Measurements from ENCODE around the gene JCHAIN.
A peak's percentile ranks its signal among the peaks of the same experiment; 100 is the strongest.
"Not testable (repeated sequence)": the region's sequence is repeated elsewhere in the genome, so short reads cannot be mapped to it uniquely, and the experiment has no call there.

The JCHAIN gene

GRCh38 chr4:70666369-70666768 is at the start of gene JCHAIN:
Gene JCHAIN (minus strand): TSS chr4:70666508. CDS start chr4:70666490, 18 bp downstream.
- DNase-seq, result no peak

- DNase-seq, result no peak
These were observed 48.8 kb upstream of the JCHAIN start for GRCh38 chr4:70715097-70715496.

- DNase-seq, result no peak
These were observed 48.0 kb upstream of the JCHAIN start for GRCh38 chr4:70714079-70714887.

GRCh38 chr4:70713453-70714078 is 47.3 kb upstream of the JCHAIN start:
- peak; percentile 25 for DNase-seq

- DNase-seq, result no peak
These were observed 46.5 kb upstream of the JCHAIN start for GRCh38 chr4:70712604-70713452.

- no peak for DNase-seq
These were observed 45.8 kb upstream of the JCHAIN start for GRCh38 chr4:70712150-70712549.

- no peak for DNase-seq
These were observed 45.3 kb upstream of the JCHAIN start for GRCh38 chr4:70711599-70711998.

GRCh38 chr4:70709611-70710205 is 43.4 kb upstream of the JCHAIN start:
- no peak for DNase-seq

- no peak for DNase-seq
These were observed 40.2 kb upstream of the JCHAIN start for GRCh38 chr4:70706516-70706915.

GRCh38 chr4:70706044-70706461 is 39.7 kb upstream of the JCHAIN start:
- DNase-seq, result no peak

GRCh38 chr4:70705183-70706043 is 39.1 kb upstream of the JCHAIN start:
- DNase-seq, result peak; percentile 88

- no peak for DNase-seq
These were observed 38.5 kb upstream of the JCHAIN start for GRCh38 chr4:70704931-70705182.

- peak; percentile 90 for DNase-seq
These were observed 38.1 kb upstream of the JCHAIN start for GRCh38 chr4:70704215-70704930.

GRCh38 chr4:70703619-70704214 is 37.4 kb upstream of the JCHAIN start:
- peak; percentile 24 for DNase-seq

GRCh38 chr4:70702592-70702991 is 36.3 kb upstream of the JCHAIN start:
- DNase-seq, result not testable (repeated sequence)

- DNase-seq, result no peak
These were observed 35.0 kb upstream of the JCHAIN start for GRCh38 chr4:70701271-70701670.

GRCh38 chr4:70700712-70701111 is 34.4 kb upstream of the JCHAIN start:
- no peak for DNase-seq

- not testable (repeated sequence) for DNase-seq
These were observed 32.1 kb upstream of the JCHAIN start for GRCh38 chr4:70698435-70698834.

GRCh38 chr4:70694633-70695032 is 28.3 kb upstream of the JCHAIN start:
- not testable (repeated sequence) for DNase-seq

GRCh38 chr4:70691661-70692060 is 25.4 kb upstream of the JCHAIN start:
- DNase-seq, result no peak

GRCh38 chr4:70688795-70689231 is 22.5 kb upstream of the JCHAIN start:
- DNase-seq, result no peak

Measured in hematopoietic multipotent progenitor cell treated with erythropoietin and hydrocortisone succinate and interleukin-3 and kit ligand, for 4 days (in vitro differentiated cells).